DND-41 (cell line): ENCODE measurements around the gene PTK6.

ENCODE experiments used
- ATAC-seq: fragments of 200-7000 bp; cut with Tn5 transposase; 3 replicates; pipeline ENCODE4 v1.9.1; 2021; ENCODE audit warnings: low read depth; ENCODE audit not compliant: insufficient read depth
- DNase-seq: peaks from one replicate; pipeline ENCODE4 v3.0.0-alpha.2; 2020
- H2AFZ ChIP-seq: 2 replicates; pipeline ENCODE4 v1.6.0; 2012; ENCODE audit warnings: low read depth, low read length
- H3K27ac ChIP-seq: 2 replicates; pipeline ENCODE4 v1.5.1; 2012; ENCODE audit warnings: low read length, inconsistent platforms
- H3K27me3 ChIP-seq: fragments of 200-600 bp; sonication (generic); 2 replicates; pipeline ENCODE4 v1.6.0; 2012; ENCODE audit warnings: low read length, mild to moderate bottlenecking, inconsistent platforms; ENCODE audit not compliant: insufficient read depth, poor library complexity
- H3K36me3 ChIP-seq: 2 replicates; pipeline ENCODE4 v1.5.1; 2012; ENCODE audit warnings: low read length, inconsistent platforms; ENCODE audit not compliant: insufficient read depth
- H3K4me1 ChIP-seq: 2 replicates; pipeline ENCODE4 v1.5.1; 2012; ENCODE audit warnings: mild to moderate bottlenecking, low read length; ENCODE audit not compliant: insufficient read depth
- H3K4me2 ChIP-seq: 2 replicates; pipeline ENCODE4 v1.6.0; 2012; ENCODE audit warnings: mild to moderate bottlenecking, moderate library complexity, low read length, inconsistent platforms; ENCODE audit not compliant: insufficient read depth
- H3K4me3 ChIP-seq, 2 experiments: fragments of 200-600 bp in 1 of 2; shearing (Covaris generic) in 1 of 2; 2 replicates each; pipeline ENCODE4 v1.5.1; 2012 to 2016; ENCODE audit warnings: inconsistent platforms in 2 of 2, low read length in 2 of 2, mild to moderate bottlenecking in 2 of 2, low read depth in 1 of 2, moderate library complexity in 1 of 2
- H3K79me2 ChIP-seq: 2 replicates; pipeline ENCODE4 v1.6.0; 2012; ENCODE audit warnings: low read length, inconsistent platforms; ENCODE audit not compliant: insufficient read depth
- H3K9ac ChIP-seq: 2 replicates; pipeline ENCODE4 v1.6.0; 2012; ENCODE audit warnings: low read depth, mild to moderate bottlenecking, inconsistent platforms, low read length, moderate library complexity
- H3K9me3 ChIP-seq: 2 replicates; pipeline ENCODE4 v1.5.1; 2012; ENCODE audit warnings: low read length, moderate library complexity, mild to moderate bottlenecking, inconsistent platforms; ENCODE audit not compliant: insufficient read depth, severe bottlenecking
- H4K20me1 ChIP-seq: 2 replicates; pipeline ENCODE4 v1.6.0; 2012; ENCODE audit warnings: low read length; ENCODE audit not compliant: insufficient read depth
- CTCF ChIP-seq: IDR thresholded peaks from 2 replicates; pipeline ENCODE4 v1.5.1; 2012; ENCODE audit warnings: borderline replicate concordance, low read length, moderate library complexity, mild to moderate bottlenecking; ENCODE audit not compliant: poor library complexity, severe bottlenecking; ENCODE audit errors: extremely low read depth
- EZH2 ChIP-seq: IDR thresholded peaks from 3 replicates; pipeline ENCODE4 v1.6.1; 2012; ENCODE audit warnings: borderline replicate concordance, low read depth, mild to moderate bottlenecking, moderate library complexity, low read length, inconsistent platforms; ENCODE audit not compliant: severe bottlenecking

The PTK6 gene

GRCh38 chr20:63522091-63522868, 14.9 kb downstream of the PTK6 start:
- peaks cover 25% of the 10 kb centered on the region for H3K36me3 ChIP-seq
- TF ChIP-seq EZH2, result no peak
- TF ChIP-seq CTCF, result no peak
- peaks cover 27% of the 10 kb centered on the region for H3K4me1 ChIP-seq
- peaks cover 5% of the 10 kb centered on the region for H3K9me3 ChIP-seq
- peaks cover 11% of the 10 kb centered on the region for H3K79me2 ChIP-seq
- peak overlapping the region in 1 of 2 experiments; percentile 19; a peak in 2 of 4 replicates for H3K4me3 ChIP-seq
- peaks cover 5% of the 10 kb centered on the region for H3K27me3 ChIP-seq
- peak overlapping the region; percentile 51 for H3K4me2 ChIP-seq
- no peak overlapping the region for H2AFZ ChIP-seq
- no peak overlapping the region for H3K9ac ChIP-seq
- no peak overlapping the region for H3K27ac ChIP-seq
- H4K20me1 ChIP-seq, result peaks cover 22% of the 10 kb centered on the region
- no peak for ATAC-seq
- no peak for DNase-seq

DNA sequence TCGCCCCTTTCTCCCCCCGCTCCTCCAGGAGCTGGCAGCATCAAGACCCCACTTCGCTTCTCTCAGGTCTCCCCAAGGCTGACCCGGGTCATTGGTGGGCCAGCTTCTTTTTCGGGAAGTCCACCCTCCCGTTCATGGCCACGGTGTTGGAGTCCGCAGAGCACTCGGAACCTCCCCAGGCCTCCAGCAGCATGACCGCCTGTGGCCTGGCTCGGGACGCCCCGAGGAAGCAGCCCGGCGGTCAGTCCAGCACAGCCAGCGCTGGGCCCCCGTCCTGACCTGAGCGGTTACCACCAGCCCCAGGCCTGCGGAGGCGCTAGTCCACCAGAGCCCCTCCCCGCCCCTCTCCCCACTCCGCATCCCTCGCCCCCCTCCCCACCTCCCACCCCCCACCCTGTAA, 15.6 kb downstream of the PTK6 start:
- Histone ChIP-seq H3K27ac (no peak overlapping the region), H3K4me3 (peak overlapping the region; percentile 52 to 82; a peak in 3 of 4 replicates)

DNA sequence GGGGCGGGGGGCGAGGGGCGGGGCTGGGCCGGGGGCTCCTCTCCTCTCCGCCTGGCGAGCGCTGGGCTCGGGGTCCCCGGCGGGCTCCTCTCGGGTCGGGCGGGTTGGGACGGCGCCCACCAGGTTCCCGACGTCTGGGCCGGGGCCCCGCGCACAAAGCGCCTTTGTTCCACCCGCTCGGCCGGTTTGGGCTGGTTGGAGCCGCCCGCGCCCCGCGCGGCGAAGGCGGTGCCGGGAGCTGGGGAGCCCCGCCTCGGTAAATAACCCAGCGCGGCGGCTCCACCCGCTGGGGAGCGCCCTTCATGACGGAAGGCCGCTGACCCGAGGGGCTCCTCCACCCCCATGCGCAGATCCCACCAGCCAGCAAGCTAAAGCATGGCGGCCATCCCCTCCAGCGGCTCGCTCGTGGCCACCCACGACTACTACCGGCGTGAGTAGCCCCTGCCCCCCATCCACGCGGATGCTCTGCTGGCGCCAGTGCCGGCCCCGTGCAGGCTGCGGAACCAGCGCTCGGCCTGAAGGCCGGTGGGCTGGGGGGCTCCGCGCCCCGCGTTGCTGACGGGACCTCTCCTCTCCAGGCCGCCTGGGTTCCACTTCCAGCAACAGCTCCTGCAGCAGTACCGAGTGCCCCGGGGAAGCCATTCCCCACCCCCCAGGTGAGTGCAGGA, 16.1 kb downstream of the PTK6 start:
- Histone ChIP-seq H2AFZ (peak overlapping the region; percentile 73), H4K20me1 (peaks cover 22% of the 10 kb centered on the region), H3K4me2 (peak overlapping the region; percentile 85), H3K4me1 (peaks cover 27% of the 10 kb centered on the region), H3K9ac (peak overlapping the region; percentile 83), H3K4me3 (peak overlapping the region; percentile 52 to 82), H3K27me3 (peaks cover 5% of the 10 kb centered on the region), H3K79me2 (peaks cover 11% of the 10 kb centered on the region), H3K9me3 (peaks cover 5% of the 10 kb centered on the region), H3K36me3 (peaks cover 25% of the 10 kb centered on the region), H3K27ac (peak overlapping the region; percentile 82)
- ATAC-seq (peak; percentile 72), DNase-seq (peak; percentile 75)
- TF ChIP-seq EZH2, result no peak
- TF ChIP-seq CTCF, result peak; percentile 29

More for the DNA sequence above, 15.6 kb downstream of the PTK6 start:
- Histone ChIP-seq H3K4me1 (peaks cover 27% of the 10 kb centered on the region), H4K20me1 (peaks cover 22% of the 10 kb centered on the region), H3K36me3 (peaks cover 25% of the 10 kb centered on the region), H3K27me3 (peaks cover 5% of the 10 kb centered on the region), H3K9ac (peak overlapping the region; percentile 83), H2AFZ (no peak overlapping the region), H3K79me2 (peaks cover 11% of the 10 kb centered on the region), H3K9me3 (peaks cover 5% of the 10 kb centered on the region), H3K4me2 (peak overlapping the region; percentile 85)
- no peak for DNase-seq
- no peak for TF ChIP-seq CTCF
- TF ChIP-seq EZH2, result no peak
- no peak for ATAC-seq
